Fibroblast of the aortic adventitia (primary cell): ENCODE results near the gene ZBTB16. TPM values are rescaled to one million over a fixed set of nuclear protein-coding genes. Genes with fewer than 3 reads are reported as not detected.

ENCODE experiments used
- DNase-seq: peaks from one replicate; pipeline ENCODE4 v3.0.0-alpha.2; 2010; ENCODE audit warnings: low read depth
- H3K4me3 ChIP-seq: 2 replicates; pipeline ENCODE4 v1.5.1; 2011; ENCODE audit warnings: low read depth, mild to moderate bottlenecking, control low read depth, low read length, moderate library complexity
- total RNA-seq: library from RNA; depleted of rRNA; stranded (reverse); fragments of >200 nt; gene quantifications from 2 replicates; pipeline ENCODE4 v1.2.3, GENCODE V29; 2012; ENCODE audit warnings: low replicate concordance
- TF ChIP-seq, protein P1 (sequence below): IDR thresholded peaks from 2 replicates; pipeline ENCODE4 v1.5.1; 2011; ENCODE audit warnings: mild to moderate bottlenecking, low read length, control low read depth, inconsistent platforms; ENCODE audit not compliant: insufficient read depth

The ZBTB16 gene
- total RNA-seq, 1 donor: 0.27 TPM

GRCh38 chr11:114213622-114214021 lies 154.1 kb downstream of the ZBTB16 start:
- DNase-seq: no peak
- TF ChIP-seq, protein P1, sequence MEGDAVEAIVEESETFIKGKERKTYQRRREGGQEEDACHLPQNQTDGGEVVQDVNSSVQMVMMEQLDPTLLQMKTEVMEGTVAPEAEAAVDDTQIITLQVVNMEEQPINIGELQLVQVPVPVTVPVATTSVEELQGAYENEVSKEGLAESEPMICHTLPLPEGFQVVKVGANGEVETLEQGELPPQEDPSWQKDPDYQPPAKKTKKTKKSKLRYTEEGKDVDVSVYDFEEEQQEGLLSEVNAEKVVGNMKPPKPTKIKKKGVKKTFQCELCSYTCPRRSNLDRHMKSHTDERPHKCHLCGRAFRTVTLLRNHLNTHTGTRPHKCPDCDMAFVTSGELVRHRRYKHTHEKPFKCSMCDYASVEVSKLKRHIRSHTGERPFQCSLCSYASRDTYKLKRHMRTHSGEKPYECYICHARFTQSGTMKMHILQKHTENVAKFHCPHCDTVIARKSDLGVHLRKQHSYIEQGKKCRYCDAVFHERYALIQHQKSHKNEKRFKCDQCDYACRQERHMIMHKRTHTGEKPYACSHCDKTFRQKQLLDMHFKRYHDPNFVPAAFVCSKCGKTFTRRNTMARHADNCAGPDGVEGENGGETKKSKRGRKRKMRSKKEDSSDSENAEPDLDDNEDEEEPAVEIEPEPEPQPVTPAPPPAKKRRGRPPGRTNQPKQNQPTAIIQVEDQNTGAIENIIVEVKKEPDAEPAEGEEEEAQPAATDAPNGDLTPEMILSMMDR: no peak
- no peak overlapping the region for H3K4me3 ChIP-seq

GRCh38 chr11:114215428-114215827 lies 155.9 kb downstream of the ZBTB16 start:
- H3K4me3 ChIP-seq: no peak overlapping the region
- DNase-seq: no peak
- TF ChIP-seq, protein P1: no peak

DNA sequence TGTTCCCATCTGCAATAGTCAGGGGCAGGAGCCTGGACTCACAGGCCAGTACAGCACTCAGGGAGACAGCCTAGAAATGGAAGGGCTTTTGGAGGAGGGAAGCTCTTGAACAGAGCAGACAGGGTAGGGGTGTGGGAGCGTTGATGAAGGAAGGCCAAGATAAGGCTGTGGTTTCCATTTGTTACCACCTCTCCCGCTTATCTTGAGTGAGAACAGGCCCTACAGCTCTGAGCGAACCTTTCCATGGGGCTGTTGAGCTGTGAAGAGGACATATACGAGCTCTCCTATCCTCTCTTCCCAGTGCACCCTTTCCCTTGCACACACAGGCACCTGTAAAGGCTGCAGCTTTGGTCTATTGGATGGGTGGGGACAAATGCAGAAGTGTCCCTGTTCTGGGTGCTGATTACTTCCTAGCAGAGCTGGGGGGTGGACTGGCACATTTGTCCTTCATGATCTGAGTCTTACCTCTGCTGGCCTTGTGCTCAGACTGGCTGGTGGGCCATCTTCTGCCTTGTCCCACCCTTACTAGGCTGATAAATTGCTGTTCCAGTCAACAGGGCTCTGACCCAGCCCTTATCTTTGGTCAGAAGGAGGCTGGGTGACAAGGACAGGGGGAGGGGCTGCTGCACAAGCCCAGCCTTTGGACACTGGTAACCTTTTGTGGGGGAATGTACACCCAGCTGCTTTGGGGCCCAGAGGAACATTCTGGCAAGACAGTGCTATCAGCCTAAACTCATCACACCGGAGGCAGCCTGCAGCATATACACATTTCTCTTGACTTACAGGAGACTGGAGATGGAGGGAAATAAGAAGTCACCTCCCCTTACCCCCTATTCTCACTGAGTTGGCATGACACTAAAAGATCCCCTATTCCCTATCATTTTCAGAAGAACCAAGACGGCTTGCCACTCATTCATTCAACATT lies 156.6 kb downstream of the ZBTB16 start:
- TF ChIP-seq, protein P1: no peak
- H3K4me3 ChIP-seq: no peak overlapping the region
- DNase-seq: no peak

DNA sequence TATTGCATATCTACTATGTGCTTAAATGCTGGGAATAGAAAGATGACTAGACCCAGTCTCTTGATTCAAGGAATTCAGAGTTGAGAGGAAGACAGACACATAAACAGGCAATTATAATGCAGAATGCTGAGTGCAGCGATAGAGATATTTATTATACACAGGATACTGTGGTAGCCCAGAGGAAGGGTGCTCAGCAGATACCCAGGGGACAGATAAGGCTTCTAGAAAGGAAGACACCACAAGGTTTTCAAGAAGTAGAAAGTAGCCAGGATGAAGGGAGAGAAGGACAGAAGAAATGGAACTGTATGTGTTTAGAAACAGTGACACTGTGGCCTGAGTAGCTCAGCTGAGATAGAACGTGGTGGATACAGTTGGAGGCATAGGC lies 157.3 kb downstream of the ZBTB16 start:
- H3K4me3 ChIP-seq: no peak overlapping the region
- DNase-seq: no peak
- TF ChIP-seq, protein P1: no peak

GRCh38 chr11:114218508-114218907 lies 159.0 kb downstream of the ZBTB16 start:
- no peak overlapping the region for H3K4me3 ChIP-seq
- TF ChIP-seq, protein P1: no peak
- DNase-seq: no peak

DNA sequence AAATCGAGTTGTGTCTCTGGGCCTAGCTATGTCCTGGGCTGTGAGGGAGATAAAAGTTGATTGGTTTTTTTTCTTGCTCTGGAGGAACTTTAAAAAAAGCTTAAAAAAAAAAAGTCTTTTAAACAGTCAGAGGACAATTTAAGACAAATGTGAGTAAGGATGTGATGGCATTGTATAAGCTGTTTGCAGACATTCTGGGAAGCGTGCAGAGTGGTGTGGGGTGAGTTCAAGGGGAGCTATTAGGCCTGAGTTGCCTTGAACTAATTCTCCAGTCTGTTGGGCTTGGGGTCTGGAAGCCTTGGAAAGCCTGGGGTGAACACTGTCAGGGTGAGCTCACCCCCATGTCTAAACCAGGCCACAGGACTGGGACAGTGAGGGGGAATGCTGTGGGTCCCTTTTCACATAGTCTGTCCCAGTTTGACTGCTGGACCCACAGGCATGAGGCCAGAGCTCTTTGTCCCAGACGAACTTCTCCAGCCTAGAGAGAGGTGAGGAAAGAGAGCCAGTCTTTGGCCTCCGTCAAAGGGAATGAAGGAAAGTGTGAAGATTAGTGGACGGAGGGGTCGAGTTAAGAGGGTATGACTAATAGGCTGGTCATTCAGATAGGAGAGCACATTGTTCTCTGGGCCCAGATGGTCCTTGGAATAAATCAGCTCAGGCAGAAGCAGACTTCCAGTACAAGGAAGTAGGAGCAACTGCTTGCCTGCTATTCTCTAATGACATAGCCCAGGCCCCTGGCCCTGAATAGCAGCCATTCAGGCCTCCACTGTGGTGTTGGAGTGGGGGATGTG lies 160.2 kb downstream of the ZBTB16 start:
- TF ChIP-seq, protein P1: no peak

More for the DNA sequence above, 160.2 kb downstream of the ZBTB16 start:
- H3K4me3 ChIP-seq: no peak overlapping the region
- peak; percentile 82 for DNase-seq
